ENCODE results near the gene CD200R1.

Gene CD200R1

GRCh38 chr3:112884678-112885290 is 90.1 kb downstream of the CD200R1 start:
- no peak for DNase-seq

DNA sequence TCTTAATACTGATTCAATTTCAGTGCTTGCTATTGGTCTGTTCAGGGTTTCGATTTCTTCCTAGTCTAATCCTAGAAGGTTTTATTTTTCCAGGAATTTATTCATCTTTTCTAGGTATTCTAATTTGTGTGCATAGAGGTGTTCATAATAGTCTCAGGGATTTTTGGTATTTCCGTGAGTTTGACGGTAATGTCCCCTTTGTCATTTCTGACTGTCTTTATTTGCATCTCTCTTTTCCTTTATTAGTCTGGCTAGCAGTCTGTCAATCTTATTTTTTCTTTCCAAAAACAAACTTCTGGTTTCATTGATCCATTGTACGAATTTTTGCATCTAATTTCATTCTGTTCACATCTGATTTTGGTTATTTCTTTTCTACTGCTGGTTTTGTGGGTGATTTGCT is 93.0 kb downstream of the CD200R1 start:
- DNase-seq = no peak

DNA sequence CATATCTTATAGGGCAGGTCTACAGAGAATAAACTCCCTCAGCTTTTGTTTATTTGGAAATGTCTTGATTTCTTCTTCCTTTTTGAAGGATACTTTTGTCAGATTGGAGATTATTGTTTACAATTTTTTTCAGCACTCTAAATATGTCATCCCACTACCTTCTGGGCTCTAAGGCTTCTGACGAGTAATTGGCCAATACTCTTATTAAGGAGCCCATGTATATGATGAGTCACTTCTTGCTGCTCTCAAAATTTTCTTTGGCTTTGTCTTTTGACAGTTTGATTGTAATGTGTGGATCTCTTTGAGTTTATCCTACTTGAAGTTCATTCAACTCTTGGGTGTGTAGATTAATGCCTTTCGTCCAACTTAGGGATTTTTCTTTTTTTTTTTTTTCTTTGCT is 99.3 kb downstream of the CD200R1 start:
- DNase-seq = no peak

DNA sequence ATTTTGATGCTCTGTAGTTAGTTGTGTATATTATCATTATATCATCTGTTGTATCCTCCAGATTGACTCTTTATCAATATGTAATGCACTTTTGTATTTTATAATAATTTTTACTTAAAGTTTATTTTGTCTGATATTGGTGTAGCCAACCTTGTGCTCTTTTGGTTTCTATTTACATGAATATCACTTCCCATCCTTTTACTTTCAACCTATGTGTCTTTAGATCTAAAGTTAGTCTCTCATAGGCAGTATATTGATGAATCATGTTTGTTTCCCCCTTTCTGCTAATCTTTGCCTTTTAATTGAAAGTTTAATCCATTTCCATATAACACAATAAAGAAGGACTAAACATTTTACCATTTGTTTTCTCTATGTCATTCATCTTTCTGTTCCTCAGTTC is 100.2 kb downstream of the CD200R1 start:
- no peak for DNase-seq

- no peak for DNase-seq
These were observed 101.3 kb downstream of the CD200R1 start for GRCh38 chr3:112873632-112874031.

DNA sequence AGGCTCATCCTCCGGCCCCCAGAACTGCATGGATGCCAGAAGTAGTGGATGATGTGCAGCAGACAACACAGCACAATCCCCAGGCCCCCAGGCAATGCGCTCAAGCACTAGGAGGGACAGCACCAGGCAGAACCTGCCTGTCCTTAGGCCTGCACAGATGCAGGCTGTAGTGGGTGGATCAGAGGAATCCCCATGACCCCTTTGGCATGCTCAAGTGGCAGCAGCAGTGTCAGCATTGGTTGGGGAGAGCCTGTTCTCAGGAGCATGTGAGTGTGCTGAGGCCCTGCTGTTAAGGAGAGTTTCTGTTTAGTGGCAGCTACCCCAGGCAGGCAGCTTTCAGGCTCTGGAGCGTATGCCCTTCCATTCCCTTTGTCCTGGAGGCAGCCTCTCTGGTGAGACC is 103.2 kb downstream of the CD200R1 start:
- no peak for DNase-seq
